EL (cell line): ENCODE results near the gene ESR2.
"Not testable (repeated sequence)": the region's sequence is repeated elsewhere in the genome, so short reads cannot be mapped to it uniquely, and the experiment has no call there.

Experiments
- DNase-seq: peaks from one replicate; pipeline ENCODE4 v3.0.0-alpha.2; 2016

ESR2 gene

DNA sequence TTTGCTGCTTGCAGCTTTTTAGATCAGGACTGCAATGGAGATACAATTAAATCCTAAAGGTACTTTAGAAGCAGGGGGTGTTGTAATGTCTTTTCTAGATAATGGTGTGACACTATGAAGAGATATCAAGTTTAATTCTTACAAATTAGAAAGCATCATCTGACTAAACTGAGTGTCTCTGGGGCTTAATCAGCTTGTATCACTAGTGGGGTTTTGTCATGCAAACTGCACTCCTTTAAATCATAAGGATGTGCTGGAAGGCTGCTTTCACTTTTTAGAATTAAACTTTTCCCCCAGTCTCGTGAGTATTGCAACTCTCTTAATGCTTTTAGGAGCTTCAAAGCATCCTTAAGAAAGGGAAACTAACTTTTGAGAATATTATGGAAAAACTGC is 218.6 kb downstream of the ESR2 start:
- no peak for DNase-seq

- DNase-seq, result peak; percentile 51
Observed at GRCh38 chr14:64074961-64075612, 219.1 kb downstream of the ESR2 start.

DNA sequence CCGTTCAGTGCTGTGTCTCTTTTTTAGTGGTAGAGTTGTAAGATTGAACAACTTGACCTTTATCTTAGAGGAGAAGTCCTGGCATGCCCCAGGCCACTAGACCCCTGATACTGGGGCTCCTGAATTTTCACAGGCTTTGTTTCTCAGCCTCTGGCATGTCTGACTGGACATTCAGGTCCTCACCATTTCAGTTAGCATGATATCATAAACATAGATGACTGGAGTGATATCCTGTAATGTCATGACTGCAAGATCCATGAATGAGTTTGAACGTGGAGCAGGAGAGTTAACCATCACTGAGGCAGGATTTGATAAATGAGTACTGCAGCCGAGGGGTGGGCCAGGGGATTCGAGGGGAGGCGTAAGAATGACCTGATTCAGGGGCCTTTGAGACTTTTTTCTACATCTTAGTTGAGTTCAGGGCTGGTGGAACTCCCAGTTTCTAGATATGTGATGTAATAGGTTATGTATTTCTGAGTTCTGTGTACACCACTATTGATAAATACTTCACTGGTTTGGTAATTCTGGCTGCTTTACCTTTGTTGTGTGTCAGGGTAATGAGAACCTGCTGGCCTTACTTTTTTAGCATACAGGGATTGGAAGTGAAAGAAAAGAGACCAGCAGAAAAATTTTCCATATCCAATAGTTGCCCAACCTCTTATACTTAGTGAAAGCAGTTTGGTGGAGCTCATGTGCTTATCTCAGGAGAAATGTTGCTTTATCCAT is 224.4 kb downstream of the ESR2 start:
- no peak for DNase-seq

DNA sequence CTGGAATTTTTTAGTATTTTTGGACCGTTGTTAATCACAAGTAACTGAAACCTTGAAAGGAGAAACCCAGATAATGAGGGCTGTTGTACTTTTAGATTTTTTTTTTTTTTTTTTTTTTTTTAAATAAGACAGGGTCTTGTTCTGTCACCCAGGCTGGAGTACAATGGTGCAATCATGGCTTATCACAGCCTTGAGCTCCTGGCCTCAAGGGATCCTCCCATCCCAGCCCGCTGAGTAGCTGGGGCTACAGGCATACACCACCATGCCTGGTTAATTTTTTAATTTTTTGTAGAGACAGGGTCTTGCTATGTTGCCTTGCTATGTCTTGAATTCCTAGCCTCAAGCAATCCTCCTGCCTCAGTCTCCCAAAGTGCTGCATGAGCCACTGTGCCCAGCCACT is 229.7 kb downstream of the ESR2 start:
- no peak for DNase-seq

- DNase-seq, result no peak
Observed at GRCh38 chr14:64062381-64063115, 231.6 kb downstream of the ESR2 start.

DNA sequence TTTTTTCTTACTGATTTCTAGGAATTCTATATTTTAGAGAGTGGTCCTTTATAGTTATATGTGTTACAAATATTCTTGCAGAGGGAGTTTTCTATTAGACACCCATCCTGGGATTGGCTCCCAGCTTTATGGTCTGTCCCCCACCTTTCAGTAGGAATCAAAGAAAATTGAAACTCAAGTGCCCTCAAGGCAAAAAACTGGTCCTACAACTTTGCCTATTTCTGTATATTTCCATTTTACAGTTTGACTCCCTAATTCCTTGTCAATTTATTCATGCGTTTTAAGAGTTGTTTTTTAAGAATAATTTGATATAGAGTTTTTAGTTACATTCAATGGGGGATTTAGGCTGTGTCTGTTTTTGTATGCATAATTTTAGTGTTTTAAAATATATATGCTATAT is 232.5 kb downstream of the ESR2 start:
- DNase-seq, result no peak

DNA sequence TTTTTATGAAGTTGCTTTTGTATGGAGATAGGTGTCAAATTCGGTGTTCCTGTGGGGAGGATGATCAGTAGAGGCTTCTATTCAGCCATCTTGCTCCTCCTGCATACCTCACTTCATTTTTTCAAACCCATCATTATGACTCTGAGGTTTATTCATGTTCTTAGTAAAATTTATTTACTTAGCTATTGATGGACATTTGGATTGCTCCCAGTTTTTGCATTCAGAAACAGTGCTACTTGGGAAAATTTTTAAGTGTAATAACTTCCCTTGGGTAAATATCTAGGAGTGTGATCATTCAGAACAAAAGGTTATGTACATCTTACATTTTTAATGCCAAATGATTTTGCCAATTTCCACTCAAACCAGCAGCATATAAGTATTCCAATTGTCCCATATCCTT is 233.1 kb downstream of the ESR2 start:
- no peak for DNase-seq

GRCh38 chr14:64060648-64061096 is 233.5 kb downstream of the ESR2 start:
- peak; percentile 40 for DNase-seq

DNA sequence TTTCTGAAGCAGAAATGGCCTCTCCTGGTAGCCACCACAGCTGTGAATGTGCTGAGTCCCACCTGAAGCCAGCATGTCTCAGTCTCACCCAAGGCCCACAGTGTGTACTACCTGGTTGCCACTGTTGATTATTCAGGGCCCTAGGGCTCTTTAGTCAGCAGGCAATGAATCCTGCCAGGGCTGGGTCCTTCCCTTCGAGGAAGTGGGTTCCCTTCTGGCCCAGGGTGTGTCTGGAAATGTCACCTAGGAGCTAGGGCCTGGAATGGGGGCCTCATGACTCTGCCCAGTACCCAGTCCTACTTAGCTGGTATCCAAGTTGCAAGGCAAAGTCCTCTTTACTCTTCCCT is 234.0 kb downstream of the ESR2 start:
- DNase-seq, result no peak

- DNase-seq, result no peak
Observed at GRCh38 chr14:64059454-64060198, 234.5 kb downstream of the ESR2 start.

- peak; percentile 9 for DNase-seq
Observed at GRCh38 chr14:64053694-64054669, 240.2 kb downstream of the ESR2 start.

DNA sequence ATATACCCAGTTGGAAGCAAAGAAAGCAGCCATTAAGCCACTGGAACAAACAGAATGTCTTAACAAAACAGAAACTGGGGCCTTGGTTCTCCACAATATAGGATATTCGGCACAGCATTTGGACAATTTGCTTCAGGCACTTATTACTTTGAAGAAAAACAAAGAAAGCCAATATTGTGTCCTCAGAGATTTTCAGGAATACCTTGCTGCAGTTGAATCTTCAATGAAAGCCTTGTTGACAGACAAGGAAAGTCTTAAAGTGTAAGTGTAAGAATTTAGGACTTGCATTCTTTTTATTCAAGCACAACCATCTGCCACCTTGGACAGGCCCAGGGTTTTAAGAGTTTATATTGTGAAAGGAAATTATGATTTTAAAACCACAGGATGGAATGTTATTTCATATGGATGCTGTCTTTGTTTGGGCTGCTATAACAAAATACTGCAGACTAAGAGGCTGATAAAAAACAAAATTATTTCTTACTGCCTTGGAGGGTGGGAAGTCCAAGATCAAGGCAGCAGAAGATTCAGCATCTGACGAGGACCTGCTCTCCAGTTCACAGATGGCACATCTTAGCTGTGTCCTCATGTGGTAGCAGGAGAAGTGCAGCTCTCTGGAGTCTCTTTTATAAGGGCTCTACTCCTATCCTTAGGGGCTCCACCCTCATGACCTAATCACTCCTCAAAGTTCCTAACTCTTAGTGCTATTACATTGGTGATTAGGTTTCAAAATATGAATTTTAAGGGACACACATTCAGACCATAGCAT is 244.4 kb downstream of the ESR2 start:
- DNase-seq, result no peak

GRCh38 chr14:64045091-64045490 is 249.1 kb downstream of the ESR2 start:
- no peak for DNase-seq

DNA sequence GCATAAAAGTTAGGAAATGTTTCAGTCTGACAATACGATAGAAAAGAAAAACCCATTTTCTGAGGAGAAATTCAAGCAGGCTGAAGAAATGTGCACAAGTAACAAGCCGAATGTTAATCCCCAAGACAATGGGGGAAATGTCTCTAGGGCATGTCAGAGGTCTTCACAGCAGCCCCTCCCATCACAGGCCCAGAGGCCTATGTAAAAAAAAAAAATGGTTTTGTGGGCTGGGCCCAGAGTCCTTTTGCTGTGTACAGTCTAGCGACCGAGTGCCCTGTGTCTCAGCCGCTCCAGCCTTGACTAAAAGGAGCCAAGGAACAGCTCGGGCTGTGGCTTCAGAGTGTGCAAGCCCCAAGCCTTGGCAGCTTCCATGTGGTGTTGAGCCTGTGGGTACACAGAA is 250.9 kb downstream of the ESR2 start:
- not testable (repeated sequence) for DNase-seq

DNA sequence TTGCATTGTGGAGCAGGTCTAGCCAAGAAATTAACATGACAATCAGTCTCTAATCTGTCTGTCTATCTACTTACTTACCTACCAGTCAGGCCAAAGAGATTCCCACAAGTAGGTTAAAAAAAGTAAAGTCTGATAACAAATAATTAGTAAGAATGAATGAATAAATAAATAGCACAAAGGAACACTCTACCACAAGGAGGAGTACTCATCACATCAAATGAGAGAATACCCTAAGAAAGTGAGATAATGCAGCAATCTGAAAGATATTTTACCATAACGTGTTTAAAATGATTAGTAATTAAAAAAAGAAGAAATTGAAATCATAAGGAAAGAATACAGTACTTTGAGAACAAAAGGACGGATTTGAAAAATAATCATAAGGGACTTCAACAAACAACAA is 254.1 kb downstream of the ESR2 start:
- DNase-seq, result no peak

DNA sequence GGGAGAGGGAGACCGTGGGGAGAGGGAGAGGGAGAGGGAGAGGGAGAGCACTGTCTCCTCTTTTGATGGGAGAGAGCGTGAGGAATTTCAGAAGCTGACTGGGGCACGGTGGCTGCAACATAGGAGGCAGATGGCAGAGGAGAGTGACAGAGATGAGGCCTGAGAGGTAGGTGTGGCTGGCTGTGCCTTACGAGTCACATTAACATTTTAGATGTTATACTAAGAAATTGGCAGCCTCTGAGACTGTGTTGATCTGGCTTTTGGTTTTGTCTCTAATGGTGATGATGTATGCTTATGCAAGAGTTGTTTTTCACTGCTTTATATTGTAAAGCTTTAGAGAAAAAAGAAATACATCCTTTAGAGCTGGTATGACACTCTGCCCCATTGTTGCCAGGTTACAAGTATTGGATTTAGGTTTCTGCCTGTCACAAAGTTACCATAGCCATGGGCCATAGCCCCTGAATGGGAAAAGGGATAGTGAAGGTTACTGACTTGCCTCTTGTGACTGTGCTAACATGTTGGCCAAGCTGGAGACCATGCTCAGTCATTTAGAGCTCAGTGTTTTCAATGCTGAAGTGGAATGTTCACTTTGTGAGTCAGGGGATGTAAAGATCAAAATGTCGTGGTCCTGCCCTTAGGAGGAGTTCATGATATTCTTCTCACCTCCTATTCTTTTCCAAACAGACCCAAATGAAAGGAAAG is 255.2 kb downstream of the ESR2 start:
- no peak for DNase-seq

DNA sequence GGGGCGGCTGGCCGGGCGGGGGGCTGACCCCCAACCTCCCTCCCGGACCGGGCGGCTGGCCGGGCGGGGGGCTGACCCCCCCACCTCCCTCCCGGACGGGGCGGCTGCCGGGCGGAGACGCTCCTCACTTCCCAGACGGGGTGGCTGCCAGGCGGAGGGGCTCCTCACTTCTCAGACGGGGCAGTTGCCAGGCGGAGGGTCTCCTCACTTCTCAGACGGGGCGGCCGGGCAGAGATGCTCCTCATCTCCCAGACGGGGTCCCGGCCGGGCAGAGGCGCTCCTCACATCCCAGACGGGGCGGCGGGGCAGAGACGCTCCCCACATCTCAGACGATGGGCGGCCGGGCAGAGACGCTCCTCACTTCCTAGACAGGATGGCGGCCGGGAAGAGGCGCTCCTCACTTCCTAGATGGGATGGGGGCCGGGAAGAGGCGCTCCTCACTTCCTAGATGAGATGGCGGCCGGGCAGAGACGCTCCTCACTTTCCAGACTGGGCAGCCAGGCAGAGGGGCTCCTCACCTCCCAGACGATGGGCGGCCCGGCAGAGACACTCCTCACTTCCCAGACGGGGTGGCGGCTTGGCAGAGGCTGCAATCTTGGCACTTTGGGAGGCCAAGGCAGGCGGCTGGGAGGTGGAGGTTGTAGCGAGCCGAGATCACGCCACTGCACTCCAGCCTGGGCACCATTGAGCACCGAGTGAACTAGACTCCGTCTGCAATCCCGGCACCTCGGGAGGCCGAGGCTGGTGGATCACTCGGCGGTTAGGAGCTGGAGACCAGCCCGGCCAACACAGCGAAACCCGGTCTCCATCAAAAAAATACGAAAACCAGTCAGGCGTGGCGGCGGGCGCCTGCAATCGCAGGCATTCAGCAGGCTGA is 256.1 kb downstream of the ESR2 start:
- DNase-seq, result not testable (repeated sequence)

- peak; percentile 42 for DNase-seq
Observed at GRCh38 chr14:64035143-64035542, 259.0 kb downstream of the ESR2 start.
